ENCODE measurements around the gene EIF2B2. TPM values are rescaled to one million over a fixed set of nuclear protein-coding genes. Genes with fewer than 3 reads are reported as not detected.

Gene EIF2B2
- total RNA-seq, 1 donor from 2014 or later: 45.0 TPM

DNA sequence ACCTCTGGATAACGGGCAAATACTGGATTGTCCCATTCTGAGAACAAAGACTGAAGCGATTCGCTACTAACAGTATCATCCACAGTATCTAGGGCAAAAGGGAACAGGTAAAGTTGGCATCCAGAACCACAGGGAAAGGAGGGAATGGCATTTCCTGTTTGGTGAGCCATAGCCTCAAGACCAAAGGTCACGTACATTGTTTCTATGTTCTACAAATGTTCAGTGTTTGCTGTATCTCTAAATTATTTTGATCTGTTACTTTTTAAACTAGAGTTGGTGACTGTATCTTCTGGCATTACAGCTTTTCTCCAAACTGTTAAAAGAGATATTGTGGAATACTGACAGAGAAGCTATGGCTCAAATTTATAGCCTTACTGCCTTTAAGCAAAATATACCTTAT, 38.9 kb downstream of the EIF2B2 start:
- TF ChIP-seq, protein P1, sequence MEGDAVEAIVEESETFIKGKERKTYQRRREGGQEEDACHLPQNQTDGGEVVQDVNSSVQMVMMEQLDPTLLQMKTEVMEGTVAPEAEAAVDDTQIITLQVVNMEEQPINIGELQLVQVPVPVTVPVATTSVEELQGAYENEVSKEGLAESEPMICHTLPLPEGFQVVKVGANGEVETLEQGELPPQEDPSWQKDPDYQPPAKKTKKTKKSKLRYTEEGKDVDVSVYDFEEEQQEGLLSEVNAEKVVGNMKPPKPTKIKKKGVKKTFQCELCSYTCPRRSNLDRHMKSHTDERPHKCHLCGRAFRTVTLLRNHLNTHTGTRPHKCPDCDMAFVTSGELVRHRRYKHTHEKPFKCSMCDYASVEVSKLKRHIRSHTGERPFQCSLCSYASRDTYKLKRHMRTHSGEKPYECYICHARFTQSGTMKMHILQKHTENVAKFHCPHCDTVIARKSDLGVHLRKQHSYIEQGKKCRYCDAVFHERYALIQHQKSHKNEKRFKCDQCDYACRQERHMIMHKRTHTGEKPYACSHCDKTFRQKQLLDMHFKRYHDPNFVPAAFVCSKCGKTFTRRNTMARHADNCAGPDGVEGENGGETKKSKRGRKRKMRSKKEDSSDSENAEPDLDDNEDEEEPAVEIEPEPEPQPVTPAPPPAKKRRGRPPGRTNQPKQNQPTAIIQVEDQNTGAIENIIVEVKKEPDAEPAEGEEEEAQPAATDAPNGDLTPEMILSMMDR (conservative IDR thresholded peaks at IDR 0.05): no peak

DNA sequence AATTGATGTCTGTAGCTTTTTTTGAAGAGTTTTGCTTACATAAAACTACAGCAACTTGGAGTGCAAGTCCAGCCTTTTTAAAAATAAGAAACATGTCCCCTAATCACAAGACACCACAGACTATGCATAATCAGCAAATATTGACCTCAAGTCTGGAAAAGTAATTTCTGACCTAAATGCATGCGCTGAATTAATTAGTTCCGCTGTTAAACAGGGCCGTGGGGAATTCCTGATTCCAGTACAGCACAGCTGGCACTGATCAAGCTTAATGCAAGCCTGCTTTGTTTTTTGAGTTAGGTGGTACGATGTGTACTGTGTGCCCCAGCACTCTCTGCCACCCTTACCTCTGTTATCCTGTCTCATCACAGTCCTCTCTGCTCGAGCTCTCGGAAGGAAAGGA, 39.3 kb downstream of the EIF2B2 start:
- H3K9me3 Mint-ChIP-seq: no peaks in the 10 kb centered on the region
- no peak overlapping the region for H3K4me3 Mint-ChIP-seq
- peak overlapping the region; percentile 36 for H3K27ac Mint-ChIP-seq
- peaks cover 32% of the 10 kb centered on the region for H3K36me3 Mint-ChIP-seq
- no peaks in the 10 kb centered on the region for H3K27me3 Mint-ChIP-seq
- DNase-seq (ENCODE audit: extremely low spot score, unreplicated experiment): no peak
- peaks cover 27% of the 10 kb centered on the region for H3K4me1 Mint-ChIP-seq (ENCODE audit: unreplicated experiment)
- TF ChIP-seq, protein P1 (conservative IDR thresholded peaks at IDR 0.05): no peak

More for the DNA sequence above, 38.9 kb downstream of the EIF2B2 start:
- no peaks in the 10 kb centered on the region for H3K27me3 Mint-ChIP-seq
- peaks cover 32% of the 10 kb centered on the region for H3K36me3 Mint-ChIP-seq
- no peaks in the 10 kb centered on the region for H3K9me3 Mint-ChIP-seq
- DNase-seq (ENCODE audit: extremely low spot score, unreplicated experiment): no peak
- no peak overlapping the region for H3K27ac Mint-ChIP-seq
- H3K4me3 Mint-ChIP-seq: no peak overlapping the region
- peaks cover 25% of the 10 kb centered on the region for H3K4me1 Mint-ChIP-seq (ENCODE audit: unreplicated experiment)

DNA sequence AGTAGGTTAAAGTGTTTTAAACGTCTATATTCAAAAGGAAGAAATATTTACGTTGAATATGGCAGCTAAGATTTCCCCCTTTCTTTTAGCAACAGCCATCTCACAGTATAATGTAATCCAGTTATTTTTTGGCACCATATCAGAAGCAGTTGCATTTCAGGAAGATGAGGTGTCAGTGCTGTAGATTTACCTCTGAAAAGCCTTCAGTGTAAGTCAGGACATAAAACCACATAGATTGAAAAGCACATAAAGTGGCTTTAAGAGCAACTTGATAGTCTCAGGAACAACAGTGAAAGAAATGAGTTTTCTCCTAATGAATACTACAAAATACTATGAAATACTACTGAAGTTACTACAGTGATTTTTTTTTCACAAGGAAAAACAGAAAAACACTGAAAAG, 41.6 kb downstream of the EIF2B2 start:
- no peak for DNase-seq (ENCODE audit: extremely low spot score, unreplicated experiment)
- peaks cover 41% of the 10 kb centered on the region for H3K36me3 Mint-ChIP-seq

DNA sequence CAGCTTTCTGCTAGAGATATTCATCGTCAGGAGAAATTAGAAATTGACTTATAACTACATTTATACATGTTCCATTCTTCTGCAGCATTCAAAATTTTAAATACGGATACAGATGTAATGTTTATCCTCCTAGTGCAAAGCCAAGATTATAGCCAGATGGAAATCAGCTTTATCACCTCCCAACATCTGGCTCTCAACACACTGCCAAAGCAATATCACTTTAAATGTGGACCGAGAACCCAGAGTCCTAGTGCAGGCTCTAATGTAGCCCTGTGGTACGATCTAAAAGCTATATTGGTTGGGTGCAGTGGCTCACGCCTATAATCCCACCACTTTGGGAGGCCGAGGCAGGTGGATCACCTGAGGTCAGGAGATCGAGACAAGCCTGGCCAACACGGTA, 42.0 kb downstream of the EIF2B2 start:
- Mint-ChIP-seq H3K4me1 (ENCODE audit: unreplicated experiment) (peaks cover 27% of the 10 kb centered on the region), H3K27me3 (no peaks in the 10 kb centered on the region), H3K27ac (no peak overlapping the region), H3K4me3 (no peak overlapping the region), H3K9me3 (no peaks in the 10 kb centered on the region), H3K36me3 (peaks cover 43% of the 10 kb centered on the region)
- TF ChIP-seq, protein P1 (conservative IDR thresholded peaks at IDR 0.05): no peak
- no peak for DNase-seq (ENCODE audit: extremely low spot score, unreplicated experiment)

More for the DNA sequence above, 41.6 kb downstream of the EIF2B2 start:
- no peak overlapping the region for H3K4me3 Mint-ChIP-seq
- TF ChIP-seq, protein P1 (conservative IDR thresholded peaks at IDR 0.05): no peak
- no peak overlapping the region for H3K27ac Mint-ChIP-seq
- no peaks in the 10 kb centered on the region for H3K9me3 Mint-ChIP-seq
- H3K27me3 Mint-ChIP-seq: no peaks in the 10 kb centered on the region
- peaks cover 27% of the 10 kb centered on the region for H3K4me1 Mint-ChIP-seq (ENCODE audit: unreplicated experiment)

DNA sequence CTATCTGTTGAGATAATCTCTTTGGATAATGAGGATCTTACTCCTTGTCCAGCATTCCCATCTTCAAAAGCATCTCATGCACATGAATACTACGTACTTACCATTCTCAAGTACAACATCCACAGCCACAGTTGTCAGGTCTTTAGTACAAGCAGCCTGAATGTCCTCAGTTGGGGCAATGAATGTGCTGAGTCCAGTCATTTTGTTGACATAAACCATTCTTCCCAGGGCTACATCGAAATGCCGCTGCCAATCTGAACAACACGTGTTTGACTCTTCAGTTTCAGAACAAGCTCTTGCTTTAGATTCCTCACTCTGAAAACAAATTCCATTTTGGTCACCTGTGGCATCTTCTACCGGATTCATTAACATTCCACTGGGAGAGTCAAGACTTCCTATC, 43.6 kb downstream of the EIF2B2 start:
- TF ChIP-seq, protein P1 (conservative IDR thresholded peaks at IDR 0.05): no peak
- Mint-ChIP-seq H3K4me3 (no peak overlapping the region), H3K27ac (no peak overlapping the region), H3K36me3 (peaks cover 44% of the 10 kb centered on the region), H3K4me1 (ENCODE audit: unreplicated experiment) (peaks cover 27% of the 10 kb centered on the region), H3K9me3 (no peaks in the 10 kb centered on the region), H3K27me3 (peaks cover under 1% of the 10 kb centered on the region)
- no peak for DNase-seq (ENCODE audit: extremely low spot score, unreplicated experiment)

DNA sequence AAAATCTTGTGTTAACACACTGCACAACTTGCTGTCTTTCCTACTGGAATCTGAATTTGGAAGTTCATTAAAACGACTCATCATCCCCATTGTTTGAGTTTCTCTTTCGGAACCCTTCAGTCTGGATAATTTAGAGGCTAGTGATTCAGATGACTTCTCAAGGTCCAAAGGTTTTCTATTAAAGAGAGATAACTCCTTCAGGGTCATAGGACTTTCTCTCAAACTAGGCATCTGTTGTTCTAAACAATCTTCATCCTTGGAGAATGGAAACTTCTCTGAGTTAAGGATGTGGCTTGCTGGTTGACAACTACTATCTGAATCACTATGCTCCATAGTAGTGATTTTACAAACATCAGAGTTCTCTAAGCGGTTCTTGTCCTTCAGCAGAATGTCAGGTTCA, 44.2 kb downstream of the EIF2B2 start:
- Mint-ChIP-seq H3K9me3 (no peaks in the 10 kb centered on the region), H3K4me3 (no peak overlapping the region), H3K27me3 (peaks cover 3% of the 10 kb centered on the region), H3K36me3 (peaks cover 46% of the 10 kb centered on the region), H3K4me1 (ENCODE audit: unreplicated experiment) (peaks cover 26% of the 10 kb centered on the region), H3K27ac (no peak overlapping the region)
- TF ChIP-seq, protein P1 (conservative IDR thresholded peaks at IDR 0.05): no peak
- DNase-seq (ENCODE audit: extremely low spot score, unreplicated experiment): no peak
